Measurements from ENCODE around the gene NAA80.
"Not testable (repeated sequence)": the region's sequence is repeated elsewhere in the genome, so short reads cannot be mapped to it uniquely, and the experiment has no call there.

Gene NAA80

DNA sequence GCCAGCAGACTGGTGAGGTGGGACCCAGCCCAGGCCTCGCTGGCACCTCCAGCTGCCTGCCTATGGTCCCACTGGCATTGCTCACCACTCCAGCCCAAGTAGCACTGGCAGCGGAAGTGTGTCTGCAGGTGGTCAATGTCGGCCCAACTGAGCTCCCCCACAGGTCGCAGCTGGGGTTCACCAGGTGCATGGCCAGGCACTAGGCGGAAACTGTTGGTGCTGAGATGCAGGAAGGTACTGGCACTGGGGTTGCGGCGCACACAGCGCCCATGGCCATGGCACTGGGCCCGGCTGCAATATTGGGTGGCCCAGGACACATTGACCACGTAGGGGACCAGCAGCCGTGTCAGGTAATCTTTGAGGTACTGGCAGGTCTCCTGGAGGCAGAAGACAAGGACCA, 19.0 kb upstream of the NAA80 start:
- no peak for ATAC-seq (replicated peaks; ENCODE audit: extremely low read depth, poor library complexity, severe bottlenecking)

GRCh38 chr3:50317300-50317699, 18.1 kb upstream of the NAA80 start:
- peak overlapping the region; percentile 94 for H3K27ac Mint-ChIP-seq (ENCODE audit: low read depth)
- H3K27me3 Mint-ChIP-seq: no peaks in the 10 kb centered on the region
- no peak for DNase-seq (ENCODE audit: low spot score in 2 of 2)
- no peak for ATAC-seq (replicated peaks; ENCODE audit: extremely low read depth, poor library complexity, severe bottlenecking)
- H3K36me3 Mint-ChIP-seq (ENCODE audit: insufficient read depth): peaks cover 3% of the 10 kb centered on the region
- no peaks in the 10 kb centered on the region for H3K9me3 Mint-ChIP-seq
- H3K4me3 Mint-ChIP-seq: peak overlapping the region; percentile 80
- H3K4me1 Mint-ChIP-seq: peaks cover 42% of the 10 kb centered on the region

More for the DNA sequence above, 19.0 kb upstream of the NAA80 start:
- Mint-ChIP-seq H3K9me3 (no peaks in the 10 kb centered on the region), H3K36me3 (ENCODE audit: insufficient read depth) (peaks cover 3% of the 10 kb centered on the region), H3K27ac (ENCODE audit: low read depth) (no peak overlapping the region), H3K27me3 (no peaks in the 10 kb centered on the region), H3K4me3 (peak overlapping the region; percentile 20), H3K4me1 (peaks cover 42% of the 10 kb centered on the region)
- DNase-seq (ENCODE audit: low spot score in 2 of 2): no peak

GRCh38 chr3:50316657-50317242, 17.5 kb upstream of the NAA80 start:
- peak; percentile 55 to 70 for DNase-seq (ENCODE audit: low spot score in 2 of 2)
- peaks cover 42% of the 10 kb centered on the region for H3K4me1 Mint-ChIP-seq
- H3K27me3 Mint-ChIP-seq: no peaks in the 10 kb centered on the region

DNA sequence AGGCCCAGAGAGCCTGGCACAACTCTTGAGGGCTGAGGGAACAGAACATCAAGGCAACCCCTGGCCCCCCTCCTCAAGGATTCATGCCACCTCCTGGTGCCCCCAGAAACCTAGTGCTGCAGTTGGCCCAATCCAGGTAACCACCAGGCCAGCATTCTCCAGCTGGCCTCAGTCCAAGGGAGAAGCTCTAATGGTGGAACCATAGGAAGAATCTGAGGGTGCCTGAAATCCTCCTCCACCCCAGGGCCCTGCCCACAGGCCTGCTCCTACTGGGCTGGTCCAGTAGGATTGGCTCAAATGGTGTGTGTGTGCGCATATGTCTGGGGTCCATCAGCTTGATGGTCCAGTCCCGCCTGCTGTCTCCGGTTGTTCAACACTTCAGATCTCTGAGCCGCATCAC, 15.6 kb upstream of the NAA80 start:
- no peaks in the 10 kb centered on the region for H3K9me3 Mint-ChIP-seq
- ATAC-seq (replicated peaks; ENCODE audit: extremely low read depth, poor library complexity, severe bottlenecking) (no peak), DNase-seq (ENCODE audit: low spot score in 2 of 2) (no peak)
- H3K36me3 Mint-ChIP-seq (ENCODE audit: insufficient read depth): peaks cover 3% of the 10 kb centered on the region
- H3K4me1 Mint-ChIP-seq: peaks cover 32% of the 10 kb centered on the region
- H3K4me3 Mint-ChIP-seq: no peak overlapping the region
- no peaks in the 10 kb centered on the region for H3K27me3 Mint-ChIP-seq
- no peak overlapping the region for H3K27ac Mint-ChIP-seq (ENCODE audit: low read depth)

More at GRCh38 chr3:50316657-50317242, 17.5 kb upstream of the NAA80 start:
- peak overlapping the region; percentile 80 for H3K4me3 Mint-ChIP-seq
- H3K36me3 Mint-ChIP-seq (ENCODE audit: insufficient read depth): peaks cover 3% of the 10 kb centered on the region
- peak; percentile 81 for ATAC-seq (replicated peaks; ENCODE audit: extremely low read depth, poor library complexity, severe bottlenecking)
- peak overlapping the region; percentile 94 for H3K27ac Mint-ChIP-seq (ENCODE audit: low read depth)
- H3K9me3 Mint-ChIP-seq: no peaks in the 10 kb centered on the region

GRCh38 chr3:50314342-50314741, 15.1 kb upstream of the NAA80 start:
- ATAC-seq (replicated peaks; ENCODE audit: extremely low read depth, poor library complexity, severe bottlenecking): no peak
- Mint-ChIP-seq H3K4me3 (no peak overlapping the region), H3K4me1 (peaks cover 29% of the 10 kb centered on the region), H3K27ac (ENCODE audit: low read depth) (no peak overlapping the region), H3K27me3 (no peaks in the 10 kb centered on the region), H3K9me3 (no peaks in the 10 kb centered on the region), H3K36me3 (ENCODE audit: insufficient read depth) (peaks cover 5% of the 10 kb centered on the region)
- no peak for DNase-seq (ENCODE audit: low spot score in 2 of 2)

DNA sequence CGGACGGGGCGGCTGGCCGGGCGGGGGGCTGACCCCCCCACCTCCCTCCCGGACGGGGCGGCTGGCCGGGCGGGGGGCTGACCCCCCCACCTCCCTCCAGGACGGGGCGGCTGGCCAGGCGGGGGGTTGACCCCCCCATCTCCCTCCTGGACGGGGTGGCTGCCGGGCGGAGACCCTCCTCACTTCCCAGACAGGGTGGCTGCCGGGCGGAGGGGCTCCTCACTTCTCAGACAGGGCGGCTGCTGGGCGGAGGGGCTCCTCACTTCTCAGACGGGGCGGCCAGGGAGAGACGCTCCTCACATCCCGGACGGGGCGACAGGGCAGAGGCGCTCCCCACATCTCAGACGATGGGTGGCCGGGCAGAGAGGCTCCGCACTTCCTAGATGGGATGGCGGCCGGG, 12.8 kb upstream of the NAA80 start:
- not testable (repeated sequence) for H3K27ac Mint-ChIP-seq (ENCODE audit: low read depth); H3K27me3 Mint-ChIP-seq; DNase-seq (ENCODE audit: low spot score in 2 of 2); H3K36me3 Mint-ChIP-seq (ENCODE audit: insufficient read depth); ATAC-seq (replicated peaks; ENCODE audit: extremely low read depth, poor library complexity, severe bottlenecking); H3K4me3 Mint-ChIP-seq; H3K9me3 Mint-ChIP-seq
- peaks cover 17% of the 10 kb centered on the region for H3K4me1 Mint-ChIP-seq

GRCh38 chr3:50304601-50305000, 5.4 kb upstream of the NAA80 start:
- H3K27ac Mint-ChIP-seq (ENCODE audit: low read depth): no peak overlapping the region
- DNase-seq (ENCODE audit: low spot score in 2 of 2): no peak
- no peak overlapping the region for H3K4me3 Mint-ChIP-seq
- H3K4me1 Mint-ChIP-seq: peaks cover 15% of the 10 kb centered on the region
- peaks cover 4% of the 10 kb centered on the region for H3K36me3 Mint-ChIP-seq (ENCODE audit: insufficient read depth)
- no peaks in the 10 kb centered on the region for H3K9me3 Mint-ChIP-seq
- no peak for ATAC-seq (replicated peaks; ENCODE audit: extremely low read depth, poor library complexity, severe bottlenecking)
- no peaks in the 10 kb centered on the region for H3K27me3 Mint-ChIP-seq

DNA sequence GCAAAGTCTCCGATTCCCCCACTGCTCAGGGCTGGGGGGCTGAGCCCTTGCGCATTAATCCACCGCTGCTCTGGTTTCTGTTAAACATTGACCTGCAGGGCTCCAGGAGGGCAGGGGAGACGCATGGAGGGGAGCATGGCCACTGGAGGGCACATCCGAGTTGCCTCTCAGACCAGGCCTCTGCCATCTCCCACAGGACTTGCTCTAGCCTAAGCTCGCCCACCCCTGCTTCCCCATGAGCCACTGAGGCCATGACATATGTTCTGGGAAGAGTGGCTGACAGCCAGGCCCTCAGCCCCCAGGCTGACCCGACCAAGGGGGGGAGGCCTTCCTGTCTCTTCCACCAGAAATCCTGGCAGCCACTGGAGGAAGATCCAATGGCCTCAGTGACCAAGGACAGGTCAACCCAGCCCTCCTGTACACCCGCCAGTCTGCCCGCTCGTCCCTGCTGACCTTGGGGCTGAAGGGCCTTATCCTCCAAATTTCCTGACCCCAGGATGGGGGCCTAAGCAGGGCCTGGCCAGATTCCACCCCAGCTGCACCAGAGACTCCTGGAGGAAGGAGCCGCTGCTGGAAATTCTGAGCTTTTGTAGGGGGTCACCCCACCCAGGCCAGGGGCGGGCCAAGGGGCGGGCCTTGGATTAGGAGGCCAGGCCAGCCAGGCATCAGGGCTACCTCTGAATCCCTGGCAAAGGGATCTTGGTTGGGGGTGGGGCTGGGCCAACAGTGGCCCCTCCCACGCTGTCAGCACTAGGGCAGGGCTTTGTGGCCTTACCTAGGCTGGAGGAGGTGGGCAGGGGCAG, 4.0 kb upstream of the NAA80 start, which contains the start of gene HYAL1:
HYAL1 (minus strand) TSS at position 562 of the 803 bp plus-strand sequence. CDS start 618 bp downstream, outside the sequence.
- H3K4me1 Mint-ChIP-seq: peaks cover 24% of the 10 kb centered on the region
- H3K27ac Mint-ChIP-seq (ENCODE audit: low read depth): no peak within 1 kb of the TSS
- H3K4me3 Mint-ChIP-seq: no peak within 1 kb of the TSS
- DNase-seq (ENCODE audit: low spot score in 2 of 2): no peak
- no peaks in the 10 kb centered on the region for H3K27me3 Mint-ChIP-seq
- ATAC-seq (replicated peaks; ENCODE audit: extremely low read depth, poor library complexity, severe bottlenecking): no peak
- no peaks in the 10 kb centered on the region for H3K9me3 Mint-ChIP-seq
- H3K36me3 Mint-ChIP-seq (ENCODE audit: insufficient read depth): peaks cover 4% of the 10 kb centered on the region

DNA sequence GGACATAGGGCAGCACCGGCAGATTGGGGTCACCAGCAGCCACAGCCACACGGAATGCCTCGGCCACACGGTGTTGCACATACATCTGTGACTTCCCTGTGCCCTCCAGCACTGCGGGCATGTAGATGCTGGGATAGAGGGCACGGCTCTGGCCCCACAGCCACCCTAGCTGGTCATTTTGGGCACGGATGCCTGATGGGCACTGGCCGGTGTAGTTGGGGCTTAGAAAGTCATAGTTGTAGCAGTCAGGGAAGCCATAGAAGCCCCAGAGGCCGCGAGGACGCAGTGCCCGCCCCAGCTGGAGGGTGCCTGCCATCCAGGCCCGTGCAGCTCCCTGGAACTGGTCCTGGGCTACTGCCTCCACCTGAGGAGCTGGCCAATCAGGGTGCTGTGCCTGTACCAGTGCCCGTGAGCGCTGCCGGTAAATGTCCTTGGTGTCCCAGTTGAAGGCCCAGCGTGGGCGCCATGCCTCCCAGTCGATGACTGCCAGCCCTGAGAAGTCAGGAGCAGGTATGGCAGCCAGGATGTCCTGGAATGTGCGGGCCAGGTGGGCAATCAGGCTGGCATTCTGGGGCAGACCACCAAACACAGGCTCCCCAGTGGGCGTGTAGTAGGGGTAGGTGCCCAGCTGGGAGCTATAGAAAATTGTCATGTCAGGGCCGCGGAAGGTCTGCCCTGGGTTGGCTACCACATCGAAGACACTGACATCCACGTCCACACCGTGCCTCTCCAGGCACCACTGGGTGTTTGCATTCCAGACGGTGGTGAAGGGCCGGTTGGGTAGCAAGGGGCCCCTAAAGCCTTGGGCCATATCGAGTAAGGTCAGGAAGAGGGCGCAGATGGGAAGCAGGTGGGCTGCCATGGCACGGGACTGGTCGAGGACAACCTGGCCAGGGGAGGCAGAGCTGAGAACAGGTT, 3.1 kb upstream of the NAA80 start:
- no peak for ATAC-seq (replicated peaks; ENCODE audit: extremely low read depth, poor library complexity, severe bottlenecking)
- no peaks in the 10 kb centered on the region for H3K27me3 Mint-ChIP-seq
- H3K4me3 Mint-ChIP-seq: no peak overlapping the region
- no peak overlapping the region for H3K27ac Mint-ChIP-seq (ENCODE audit: low read depth)
- no peaks in the 10 kb centered on the region for H3K9me3 Mint-ChIP-seq
- peaks cover 4% of the 10 kb centered on the region for H3K36me3 Mint-ChIP-seq (ENCODE audit: insufficient read depth)
- no peak for DNase-seq (ENCODE audit: low spot score in 2 of 2)
- peaks cover 26% of the 10 kb centered on the region for H3K4me1 Mint-ChIP-seq

DNA sequence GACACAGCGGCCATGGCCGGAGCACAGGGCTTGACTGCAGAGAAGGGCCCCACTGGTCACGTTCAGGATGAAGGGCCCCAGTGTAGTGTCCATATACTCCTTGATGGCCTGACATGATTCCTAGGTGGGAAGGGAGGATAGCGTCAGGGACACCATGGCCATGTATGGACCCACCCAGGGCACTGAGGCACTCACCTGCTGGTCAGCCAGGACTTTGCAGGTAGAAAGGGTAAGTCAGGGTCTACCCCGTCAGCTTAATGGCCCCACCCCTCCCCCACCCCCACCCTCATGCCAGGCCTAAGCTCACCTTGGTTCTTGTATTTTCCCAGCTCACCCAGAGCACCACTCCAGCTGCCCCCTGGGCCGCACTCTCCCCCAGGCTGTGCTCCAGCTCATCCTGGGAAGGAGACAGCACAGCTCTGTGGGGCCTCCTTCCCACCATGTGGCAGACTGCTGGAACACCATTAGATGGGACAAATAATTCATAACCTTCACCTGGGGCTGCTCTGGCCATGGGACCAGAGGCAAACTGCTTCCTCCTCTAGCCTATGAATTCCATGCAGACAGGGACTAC, 1.6 kb upstream of the NAA80 start:
- H3K27ac Mint-ChIP-seq (ENCODE audit: low read depth): peak overlapping the region; percentile 96
- H3K36me3 Mint-ChIP-seq (ENCODE audit: insufficient read depth): peaks cover 4% of the 10 kb centered on the region
- ATAC-seq (replicated peaks; ENCODE audit: extremely low read depth, poor library complexity, severe bottlenecking) (no peak), DNase-seq (ENCODE audit: low spot score in 2 of 2) (no peak)
- peaks cover 26% of the 10 kb centered on the region for H3K4me1 Mint-ChIP-seq
- no peaks in the 10 kb centered on the region for H3K27me3 Mint-ChIP-seq
- H3K9me3 Mint-ChIP-seq: no peaks in the 10 kb centered on the region
- H3K4me3 Mint-ChIP-seq: peak overlapping the region; percentile 92

DNA sequence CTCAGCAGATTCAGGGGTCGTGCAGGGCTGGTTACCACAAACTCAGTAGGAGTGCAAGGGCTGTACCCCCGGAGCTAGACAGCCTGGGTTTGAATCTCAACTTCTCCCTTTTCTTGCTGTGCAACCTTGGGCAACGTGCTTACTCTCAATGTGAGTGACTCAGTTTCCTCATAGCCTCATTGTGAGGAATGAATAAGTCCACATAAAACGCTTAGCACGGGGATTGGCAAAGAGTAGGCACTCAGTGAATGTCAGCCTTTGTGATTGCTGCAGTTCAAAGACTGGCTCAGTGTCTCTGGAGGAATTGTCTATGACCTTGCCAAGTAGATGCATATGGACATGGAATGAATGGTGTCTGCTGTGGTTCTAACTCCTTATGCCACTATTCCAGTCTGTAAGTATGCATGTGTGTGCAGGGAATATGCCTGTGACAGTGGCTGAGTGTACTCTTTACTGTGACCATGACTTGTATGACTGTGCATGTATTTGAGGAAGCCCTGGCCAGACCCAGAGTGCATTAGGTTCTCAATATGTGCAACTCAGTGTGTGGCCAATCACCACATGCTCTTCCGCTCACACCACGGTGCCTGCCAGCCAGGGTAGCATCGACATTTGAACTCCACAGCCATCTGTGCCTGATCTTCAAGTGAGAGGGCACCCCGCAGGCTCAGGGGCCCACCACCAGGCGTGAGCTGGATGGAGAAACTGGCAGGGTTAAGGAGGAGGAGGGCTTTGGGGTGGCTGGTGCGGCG, 900 bp upstream of the NAA80 start:
- Mint-ChIP-seq H3K27me3 (no peaks in the 10 kb centered on the region), H3K4me1 (peaks cover 26% of the 10 kb centered on the region), H3K9me3 (no peaks in the 10 kb centered on the region), H3K27ac (ENCODE audit: low read depth) (peak overlapping the region; percentile 96), H3K36me3 (ENCODE audit: insufficient read depth) (peaks cover 4% of the 10 kb centered on the region), H3K4me3 (peak overlapping the region; percentile 92)
- ATAC-seq (replicated peaks; ENCODE audit: extremely low read depth, poor library complexity, severe bottlenecking) (no peak), DNase-seq (ENCODE audit: low spot score in 2 of 2) (no peak)

DNA sequence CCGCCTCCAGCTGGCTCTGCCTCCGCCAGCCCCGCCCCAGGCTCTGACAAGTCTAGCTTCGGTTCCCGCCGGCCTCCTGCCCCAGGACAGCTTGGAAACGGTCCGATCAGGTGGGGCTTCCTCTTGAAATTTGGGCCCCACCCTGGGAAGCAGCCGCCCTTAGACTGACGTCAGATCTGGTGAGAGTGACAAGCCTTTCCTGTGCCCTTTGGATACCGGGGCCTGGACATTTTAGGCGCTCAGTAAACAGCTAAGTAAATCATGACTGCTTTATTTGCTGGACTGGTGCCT, 378 bp upstream of the NAA80 start:
- peak overlapping the region; percentile 96 for H3K27ac Mint-ChIP-seq (ENCODE audit: low read depth)
- H3K36me3 Mint-ChIP-seq (ENCODE audit: insufficient read depth): peaks cover 4% of the 10 kb centered on the region
- peak overlapping the region; percentile 92 for H3K4me3 Mint-ChIP-seq
- H3K4me1 Mint-ChIP-seq: peaks cover 26% of the 10 kb centered on the region
- no peak for DNase-seq (ENCODE audit: low spot score in 2 of 2)
- no peak for ATAC-seq (replicated peaks; ENCODE audit: extremely low read depth, poor library complexity, severe bottlenecking)
- H3K27me3 Mint-ChIP-seq: no peaks in the 10 kb centered on the region
- H3K9me3 Mint-ChIP-seq: no peaks in the 10 kb centered on the region
